ENCODE measurements around the gene SAMD8. TPM values are rescaled to one million over a fixed set of nuclear protein-coding genes. Genes with fewer than 3 reads are reported as not detected.

SAMD8 gene
- total RNA-seq, 1 experiment from 2014 or later: 23.6 TPM

- H3K27ac ChIP-seq (ENCODE audit: low read depth, low read length): no peak overlapping the region
- no peak for ATAC-seq
- no peaks in the 10 kb centered on the region for H4K20me1 ChIP-seq (ENCODE audit: insufficient read depth)
- H3K27me3 ChIP-seq (ENCODE audit: insufficient read depth, low read length): no peaks in the 10 kb centered on the region
- H3K4me3 ChIP-seq (replicated peaks in 1 of 2; ENCODE audit: low read depth in 1 of 2, low read length in 2 of 2): no peak overlapping the region
- no peak for DNase-seq (ENCODE audit: low read depth, low spot score)
- intact Hi-C loops (cut with micrococcal nuclease): no loop called here
- TF ChIP-seq EZH2phosphoT487 (IDR thresholded peaks at IDR 0.05; ENCODE audit: borderline replicate concordance): no peak
- TF ChIP-seq, protein P1, sequence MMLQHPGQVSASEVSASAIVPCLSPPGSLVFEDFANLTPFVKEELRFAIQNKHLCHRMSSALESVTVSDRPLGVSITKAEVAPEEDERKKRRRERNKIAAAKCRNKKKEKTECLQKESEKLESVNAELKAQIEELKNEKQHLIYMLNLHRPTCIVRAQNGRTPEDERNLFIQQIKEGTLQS (IDR thresholded peaks at IDR 0.05): no peak
- TF ChIP-seq YY1 (IDR thresholded peaks at IDR 0.05; ENCODE audit: extremely low read depth, insufficient replicate concordance, low read depth, low read length): no peak
- no peak for TF ChIP-seq JUND (IDR thresholded peaks at IDR 0.05)
- TF ChIP-seq RAD21 (IDR thresholded peaks at IDR 0.05; ENCODE audit: low read depth): no peak
- TF ChIP-seq MAX (IDR thresholded peaks at IDR 0.05): no peak
- no peak for TF ChIP-seq SP1 (IDR thresholded peaks at IDR 0.05; ENCODE audit: low read depth)
- TF ChIP-seq CBX3 (IDR thresholded peaks at IDR 0.05; ENCODE audit: low read depth): no peak
- no peak for TF ChIP-seq CEBPB (IDR thresholded peaks at IDR 0.05; ENCODE audit: low read depth)
- TF ChIP-seq, protein P2, sequence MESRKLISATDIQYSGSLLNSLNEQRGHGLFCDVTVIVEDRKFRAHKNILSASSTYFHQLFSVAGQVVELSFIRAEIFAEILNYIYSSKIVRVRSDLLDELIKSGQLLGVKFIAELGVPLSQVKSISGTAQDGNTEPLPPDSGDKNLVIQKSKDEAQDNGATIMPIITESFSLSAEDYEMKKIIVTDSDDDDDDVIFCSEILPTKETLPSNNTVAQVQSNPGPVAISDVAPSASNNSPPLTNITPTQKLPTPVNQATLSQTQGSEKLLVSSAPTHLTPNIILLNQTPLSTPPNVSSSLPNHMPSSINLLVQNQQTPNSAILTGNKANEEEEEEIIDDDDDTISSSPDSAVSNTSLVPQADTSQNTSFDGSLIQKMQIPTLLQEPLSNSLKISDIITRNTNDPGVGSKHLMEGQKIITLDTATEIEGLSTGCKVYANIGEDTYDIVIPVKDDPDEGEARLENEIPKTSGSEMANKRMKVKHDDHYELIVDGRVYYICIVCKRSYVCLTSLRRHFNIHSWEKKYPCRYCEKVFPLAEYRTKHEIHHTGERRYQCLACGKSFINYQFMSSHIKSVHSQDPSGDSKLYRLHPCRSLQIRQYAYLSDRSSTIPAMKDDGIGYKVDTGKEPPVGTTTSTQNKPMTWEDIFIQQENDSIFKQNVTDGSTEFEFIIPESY (IDR thresholded peaks at IDR 0.05; ENCODE audit: extremely low read depth, insufficient replicate concordance, low read length): no peak
- no peak for TF ChIP-seq EZH2 (IDR thresholded peaks at IDR 0.05)
- TF ChIP-seq ZNF274 (IDR thresholded peaks at IDR 0.05; ENCODE audit: low read depth, low read length): no peak
- TF ChIP-seq POLR2A (IDR thresholded peaks at IDR 0.05; ENCODE audit: borderline replicate concordance, extremely low read depth, insufficient read depth, insufficient read length): no peak
- TF ChIP-seq POLR2AphosphoS5 (IDR thresholded peaks at IDR 0.05; ENCODE audit: low read depth, low read length): no peak
- TF ChIP-seq CTCF (IDR thresholded peaks at IDR 0.05 in 2 of 3, conservative IDR thresholded peaks at IDR 0.05 in 1 of 3; ENCODE audit: borderline replicate concordance in 1 of 3, insufficient read depth in 1 of 3, low read depth in 2 of 3, low read length in 2 of 3): no peak
- no peak for TF ChIP-seq SIN3A (IDR thresholded peaks at IDR 0.05; ENCODE audit: low read depth)
- TF ChIP-seq REST (IDR thresholded peaks at IDR 0.05; ENCODE audit: low read depth): no peak
- no peak for TF ChIP-seq ELF1 (IDR thresholded peaks at IDR 0.05; ENCODE audit: borderline replicate concordance, low read depth)
- no peaks in the 10 kb centered on the region for H3K9me2 ChIP-seq (ENCODE audit: insufficient read depth)
- no TSS peak for BruUV-seq (replicated peaks)
- no peak overlapping the region for H3K4me2 ChIP-seq (ENCODE audit: low read length)
- ChIA-PET CTCF (no interaction called here), POLR2A (no interaction called here), RAD21 (ENCODE audit: low non-redundant PET in 1 of 2, low total read pairs in 2 of 2, uncharacterized antibody in 2 of 2, unreplicated experiment in 2 of 2) (no interaction called here)
- no peaks in the 10 kb centered on the region; a peak in 2 of 4 replicates for H3K36me3 ChIP-seq (ENCODE audit: control insufficient read depth in 1 of 2, insufficient read depth in 2 of 2, low read length in 2 of 2)
- H3K79me2 ChIP-seq (ENCODE audit: insufficient read depth, low read length): no peaks in the 10 kb centered on the region
- no peak overlapping the region for H3K9ac ChIP-seq (ENCODE audit: low read length)
- H3K9me3 ChIP-seq (ENCODE audit: control insufficient read depth in 1 of 2, insufficient read depth in 1 of 2, low read depth in 1 of 2, low read length in 2 of 2): no peaks in the 10 kb centered on the region; a peak in 1 of 4 replicates
- no peaks in the 10 kb centered on the region for H3K4me1 ChIP-seq (ENCODE audit: control insufficient read depth in 1 of 2, insufficient read depth in 2 of 2, low read length in 2 of 2)
- H2AFZ ChIP-seq (ENCODE audit: low read depth, low read length, poor library complexity, severe bottlenecking): no peak overlapping the region
Measured at GRCh38 chr10:75170215-75170614, 58.8 kb downstream of the SAMD8 start.

Data from HCT116 (cell line).